Activated T-cell treated with anti-CD3 and anti-CD28 coated beads for 1 hour (primary cell): Measurements from ENCODE around the gene TJAP1.

Source experiments
- DNase-seq: peaks from one replicate; pipeline ENCODE4 v3.0.0-alpha.2; 2020; ENCODE audit warnings: low read depth

TJAP1 gene, protein sequence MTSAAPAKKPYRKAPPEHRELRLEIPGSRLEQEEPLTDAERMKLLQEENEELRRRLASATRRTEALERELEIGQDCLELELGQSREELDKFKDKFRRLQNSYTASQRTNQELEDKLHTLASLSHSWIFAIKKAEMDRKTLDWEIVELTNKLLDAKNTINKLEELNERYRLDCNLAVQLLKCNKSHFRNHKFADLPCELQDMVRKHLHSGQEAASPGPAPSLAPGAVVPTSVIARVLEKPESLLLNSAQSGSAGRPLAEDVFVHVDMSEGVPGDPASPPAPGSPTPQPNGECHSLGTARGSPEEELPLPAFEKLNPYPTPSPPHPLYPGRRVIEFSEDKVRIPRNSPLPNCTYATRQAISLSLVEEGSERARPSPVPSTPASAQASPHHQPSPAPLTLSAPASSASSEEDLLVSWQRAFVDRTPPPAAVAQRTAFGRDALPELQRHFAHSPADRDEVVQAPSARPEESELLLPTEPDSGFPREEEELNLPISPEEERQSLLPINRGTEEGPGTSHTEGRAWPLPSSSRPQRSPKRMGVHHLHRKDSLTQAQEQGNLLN

DNA sequence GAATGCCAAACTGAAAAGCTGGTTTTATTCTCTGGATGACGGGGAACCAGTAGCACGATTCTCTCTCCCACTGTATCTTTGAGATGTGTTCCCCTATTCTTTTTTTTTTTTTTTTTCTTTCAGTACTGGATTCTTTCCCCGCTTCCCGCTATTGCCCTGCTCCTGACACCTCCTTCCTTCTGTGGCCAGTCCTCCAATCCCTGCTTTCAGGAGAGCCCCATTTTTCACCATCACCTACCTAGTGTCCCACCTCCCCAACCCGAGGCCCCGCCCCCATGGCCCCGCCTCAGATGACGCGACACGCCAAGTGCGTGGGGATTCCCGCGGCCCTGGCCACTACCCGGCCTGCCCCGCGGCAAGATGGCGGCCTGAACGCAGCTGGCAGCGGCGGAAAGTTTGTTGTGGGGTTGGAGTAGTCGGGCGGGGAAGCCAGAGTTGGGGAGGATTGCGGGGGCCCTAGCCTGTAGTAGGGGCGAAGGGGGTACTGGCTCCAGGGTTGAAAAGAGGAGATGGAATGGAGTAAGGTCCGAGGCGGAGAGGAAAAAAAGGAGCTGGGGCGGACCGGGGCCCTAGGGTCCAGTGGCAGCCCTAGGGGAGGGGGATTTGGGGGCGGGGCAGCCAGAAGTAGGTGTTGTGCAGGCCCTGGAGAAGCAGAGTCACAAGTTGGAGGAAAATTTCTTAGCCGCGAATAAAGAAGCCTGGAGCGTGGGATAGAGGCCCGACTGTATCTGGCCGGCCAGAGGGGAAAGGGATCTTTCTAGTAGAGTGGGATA, at the start of gene TJAP1:
Gene TJAP1, plus strand, starts transcription at position 336 of the 773 bp plus-strand sequence. CDS start 21,432 bp downstream, outside the sequence.
- peak; percentile 98 for DNase-seq

DNA sequence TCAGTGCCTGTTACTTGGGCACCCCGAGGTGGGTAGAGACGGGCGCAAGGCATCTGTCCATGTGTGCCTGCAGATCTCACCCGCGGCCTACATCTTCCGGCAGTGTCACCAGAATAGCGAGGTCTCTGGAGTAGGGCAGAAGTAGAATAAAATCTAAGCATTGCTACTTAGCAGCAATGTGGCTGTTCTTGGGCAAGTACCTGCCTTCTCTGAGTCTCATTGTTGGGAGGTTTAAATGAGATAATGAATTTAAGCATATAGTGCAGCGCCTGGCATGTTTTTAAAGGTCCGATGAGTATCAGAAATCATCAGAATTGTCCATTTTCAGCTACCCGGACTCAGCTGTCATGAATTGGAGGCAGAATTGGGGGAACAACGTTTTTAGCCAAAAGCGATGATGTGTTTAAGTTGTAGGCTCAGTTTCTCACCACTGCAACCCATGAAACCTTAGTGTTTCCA, 49.2 kb upstream of the TJAP1 start:
- no peak for DNase-seq

DNA sequence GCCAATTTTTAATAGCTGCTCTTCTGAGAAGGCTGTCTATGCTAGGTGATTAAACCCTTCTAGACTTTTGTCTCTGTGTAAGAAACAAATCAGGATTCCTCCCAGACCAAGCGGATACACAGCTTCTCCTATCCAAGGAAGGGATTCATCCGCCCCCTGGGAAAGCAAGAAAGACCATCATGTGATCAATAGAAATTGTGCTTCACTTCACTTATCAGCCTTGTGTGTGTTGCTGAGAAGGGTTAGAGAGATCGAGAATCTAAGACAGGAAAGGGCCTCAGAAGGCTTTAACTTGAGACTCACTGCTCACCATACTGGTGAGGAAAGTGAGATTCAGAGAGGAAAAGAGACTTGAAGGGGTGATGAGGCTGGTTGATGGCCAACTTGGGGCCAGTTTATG, 48.5 kb upstream of the TJAP1 start:
- no peak for DNase-seq

DNA sequence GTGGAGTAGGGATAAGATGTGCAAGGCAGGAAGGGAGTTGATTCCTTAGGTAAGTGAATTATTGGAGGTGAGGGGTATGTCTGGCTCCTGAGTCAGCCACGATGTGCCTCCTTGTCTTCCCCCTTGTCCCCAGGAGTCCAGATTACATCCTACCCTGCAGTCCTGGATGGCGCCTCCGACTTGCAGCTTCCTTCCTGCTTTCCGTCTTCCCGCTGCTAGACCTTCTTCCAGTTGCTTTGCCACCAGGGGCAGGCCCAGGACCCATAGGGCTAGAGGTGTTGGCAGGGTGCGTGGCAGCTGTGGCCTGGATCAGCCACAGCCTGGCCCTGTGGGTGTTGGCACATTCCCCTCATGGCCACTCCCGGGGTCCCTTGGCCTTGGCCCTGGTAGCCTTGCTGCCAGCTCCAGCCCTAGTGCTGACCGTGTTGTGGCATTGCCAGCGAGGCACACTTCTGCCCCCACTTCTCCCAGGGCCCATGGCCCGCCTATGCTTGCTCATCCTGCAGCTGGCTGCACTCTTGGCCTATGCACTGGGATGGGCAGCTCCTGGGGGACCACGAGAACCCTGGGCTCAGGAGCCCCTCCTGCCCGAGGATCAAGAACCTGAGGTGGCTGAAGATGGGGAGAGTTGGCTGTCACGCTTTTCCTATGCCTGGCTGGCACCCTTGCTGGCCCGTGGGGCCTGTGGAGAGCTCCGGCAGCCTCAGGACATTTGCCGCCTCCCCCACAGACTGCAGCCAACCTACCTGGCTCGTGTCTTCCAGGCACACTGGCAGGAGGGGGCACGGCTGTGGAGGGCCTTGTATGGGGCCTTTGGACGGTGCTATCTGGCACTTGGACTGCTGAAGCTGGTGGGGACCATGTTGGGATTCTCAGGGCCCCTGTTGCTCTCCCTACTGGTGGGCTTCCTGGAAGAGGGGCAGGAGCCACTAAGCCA, 45.1 kb upstream of the TJAP1 start:
- no peak for DNase-seq

DNA sequence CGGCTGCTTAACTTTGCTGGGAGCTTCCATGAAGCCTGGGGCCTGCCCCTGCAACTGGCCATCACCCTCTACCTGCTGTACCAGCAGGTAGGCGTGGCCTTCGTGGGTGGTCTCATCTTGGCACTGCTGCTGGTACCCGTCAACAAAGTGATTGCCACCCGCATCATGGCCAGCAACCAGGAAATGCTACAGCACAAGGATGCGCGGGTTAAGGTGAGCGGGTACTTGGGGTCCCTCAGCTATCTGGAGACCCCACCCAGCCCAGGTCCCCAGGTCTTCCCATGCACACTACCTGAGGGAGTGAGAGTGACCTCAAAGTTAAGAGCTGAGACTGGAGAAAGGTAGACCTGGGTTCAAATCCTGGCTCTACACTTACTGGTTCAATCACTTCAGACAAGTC, 44.2 kb upstream of the TJAP1 start:
- DNase-seq, result no peak

DNA sequence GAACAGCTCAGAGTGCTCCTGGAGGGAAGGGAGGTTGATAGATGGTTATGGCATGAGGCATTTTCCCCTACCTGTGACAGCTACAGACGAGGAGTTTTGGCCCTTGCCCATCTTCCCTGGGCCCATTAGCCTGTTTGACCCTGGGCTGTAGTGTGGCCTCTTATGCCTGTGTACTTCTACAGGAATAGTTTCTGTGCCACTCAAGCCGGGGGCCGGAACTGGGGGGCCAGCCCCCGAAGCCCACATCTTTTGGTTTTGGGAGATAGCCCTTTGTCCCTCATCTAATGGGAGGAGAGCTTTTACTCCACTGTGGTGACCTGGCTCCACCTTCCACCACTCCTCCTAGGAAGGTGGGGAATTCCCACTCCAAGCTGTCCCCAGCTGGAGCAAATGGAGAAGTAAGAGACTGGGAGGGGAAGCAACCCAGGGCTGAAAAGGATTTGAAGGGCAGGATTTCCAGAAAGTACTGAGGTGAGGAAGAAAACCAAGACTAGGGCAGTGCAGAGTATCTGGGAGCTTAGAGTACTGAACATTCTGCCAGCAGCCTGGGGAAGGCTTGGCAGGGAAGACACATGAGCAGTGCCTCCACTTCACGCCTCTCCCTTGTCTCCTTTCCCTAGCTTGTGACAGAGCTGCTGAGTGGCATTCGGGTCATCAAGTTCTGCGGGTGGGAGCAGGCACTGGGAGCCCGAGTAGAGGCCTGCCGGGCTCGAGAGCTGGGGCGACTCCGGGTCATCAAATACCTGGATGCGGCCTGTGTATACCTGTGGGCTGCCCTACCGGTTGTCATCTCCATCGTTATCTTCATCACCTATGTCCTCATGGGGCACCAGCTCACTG, 43.1 kb upstream of the TJAP1 start:
- no peak for DNase-seq

DNA sequence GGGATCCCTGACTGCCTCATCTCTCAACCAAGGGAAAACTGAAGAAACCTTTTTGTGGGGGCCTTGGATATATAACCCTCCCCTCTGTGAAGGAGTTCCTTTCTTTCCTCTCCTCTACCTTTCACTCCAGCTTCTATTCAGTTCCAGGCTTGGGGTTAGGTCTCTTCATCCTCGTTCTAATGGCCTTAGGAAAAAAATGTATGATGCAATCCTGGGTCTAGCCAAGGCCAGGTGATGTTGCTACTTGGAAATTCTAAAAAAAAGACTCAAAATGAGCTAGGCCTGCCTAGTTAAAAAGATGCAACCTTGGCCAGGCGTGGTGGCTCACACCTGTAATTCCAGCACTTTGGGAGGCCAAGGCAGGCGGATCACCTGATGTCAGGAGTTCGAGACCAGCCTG, 42.4 kb upstream of the TJAP1 start:
- no peak for DNase-seq

DNA sequence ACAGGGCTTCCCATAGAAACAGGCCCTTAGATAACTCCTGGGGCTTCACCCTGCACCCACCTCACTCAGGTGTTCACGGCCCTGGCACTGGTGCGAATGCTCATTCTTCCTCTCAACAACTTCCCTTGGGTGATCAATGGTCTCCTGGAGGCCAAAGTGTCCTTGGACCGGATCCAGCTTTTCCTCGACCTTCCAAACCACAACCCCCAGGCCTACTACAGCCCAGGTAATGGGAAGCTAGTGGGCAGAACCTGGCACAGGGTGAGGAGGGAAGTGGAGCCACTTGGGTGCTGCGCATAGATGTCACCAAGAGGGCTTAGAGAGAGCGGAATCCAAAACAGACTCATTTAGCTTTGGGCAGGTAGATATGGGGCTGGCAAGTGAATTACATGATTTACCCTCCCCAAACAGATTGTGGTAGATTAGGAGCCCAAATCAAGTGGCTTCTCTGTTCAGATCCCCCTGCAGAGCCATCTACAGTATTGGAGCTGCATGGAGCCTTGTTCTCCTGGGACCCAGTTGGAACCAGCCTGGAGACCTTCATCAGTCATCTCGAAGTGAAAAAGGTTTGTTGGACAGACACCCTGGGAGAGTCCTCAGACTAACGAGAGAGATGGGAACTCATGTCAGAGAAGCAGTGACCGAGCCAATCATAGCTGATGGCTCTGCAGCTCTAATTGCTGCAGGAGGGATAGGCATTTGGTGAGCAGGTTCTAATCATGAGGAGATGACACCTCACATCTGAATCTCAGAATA, 41.5 kb upstream of the TJAP1 start:
- DNase-seq, result no peak

DNA sequence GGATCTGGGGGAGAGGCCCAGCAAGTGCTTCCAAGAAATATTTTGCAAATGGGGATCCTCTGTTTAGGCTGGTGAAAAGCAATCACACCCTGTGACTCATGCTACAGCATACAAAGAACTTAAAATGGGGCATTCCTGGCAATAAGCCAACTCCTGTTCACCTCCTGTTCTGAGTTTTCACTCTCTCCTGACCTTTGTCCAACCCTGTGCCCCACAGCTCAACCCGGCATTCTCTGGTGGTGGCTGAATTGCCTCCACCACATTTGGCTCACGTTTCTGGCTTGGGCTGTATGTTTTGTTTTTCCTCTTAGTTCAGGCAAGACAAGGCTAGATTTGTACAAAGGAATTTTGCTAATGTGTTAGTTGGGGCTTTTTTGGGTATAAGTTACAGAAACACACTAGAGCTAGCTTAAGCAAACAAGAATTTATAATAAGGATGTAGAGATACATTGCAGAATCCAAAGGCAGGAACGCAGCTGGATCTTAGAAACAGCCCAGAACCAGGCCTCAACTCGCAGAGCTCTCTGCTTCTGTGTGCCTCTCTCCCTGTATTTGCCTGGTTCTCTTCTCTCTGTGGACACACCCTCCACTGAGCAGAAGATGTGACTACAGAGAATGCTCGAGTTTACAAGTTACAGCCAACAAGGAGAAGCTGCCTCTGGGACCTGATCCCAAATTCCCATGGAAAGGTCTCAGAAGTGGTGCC, 40.6 kb upstream of the TJAP1 start:
- DNase-seq, result no peak

DNA sequence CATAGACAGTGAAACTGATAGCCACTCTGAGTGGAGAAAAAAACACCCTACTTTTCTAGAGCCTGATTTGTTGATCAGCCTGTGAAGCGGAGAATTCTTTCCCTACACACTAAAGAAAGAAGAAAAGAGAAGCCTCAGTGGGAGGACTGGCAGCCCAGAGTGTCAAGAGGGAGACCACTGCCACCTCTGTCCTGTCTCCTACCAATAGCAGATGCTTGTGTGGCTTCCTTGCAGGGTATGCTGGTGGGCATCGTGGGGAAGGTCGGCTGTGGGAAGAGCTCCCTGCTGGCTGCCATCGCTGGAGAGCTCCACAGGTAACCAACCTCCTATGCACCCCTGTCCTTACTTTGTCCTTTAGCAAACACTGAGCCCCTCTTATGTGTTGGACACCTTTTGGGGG, 39.7 kb upstream of the TJAP1 start:
- no peak for DNase-seq

DNA sequence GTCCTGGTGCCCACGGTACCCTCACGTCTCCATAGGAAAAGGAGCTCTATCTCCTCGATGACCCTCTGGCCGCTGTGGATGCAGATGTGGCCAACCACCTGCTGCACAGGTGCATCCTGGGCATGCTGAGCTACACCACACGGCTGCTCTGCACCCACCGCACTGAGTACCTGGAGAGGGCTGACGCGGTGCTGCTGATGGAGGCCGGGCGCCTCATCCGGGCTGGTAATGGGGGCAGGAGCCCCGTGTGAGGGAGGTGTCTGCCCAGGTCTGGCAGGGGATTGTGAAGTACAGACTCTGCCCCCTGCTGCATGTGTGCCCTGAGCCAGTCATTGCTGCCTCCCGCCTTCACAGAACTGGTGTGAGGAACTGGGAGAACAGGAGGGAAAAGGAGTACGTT, 34.4 kb upstream of the TJAP1 start:
- no peak for DNase-seq

DNA sequence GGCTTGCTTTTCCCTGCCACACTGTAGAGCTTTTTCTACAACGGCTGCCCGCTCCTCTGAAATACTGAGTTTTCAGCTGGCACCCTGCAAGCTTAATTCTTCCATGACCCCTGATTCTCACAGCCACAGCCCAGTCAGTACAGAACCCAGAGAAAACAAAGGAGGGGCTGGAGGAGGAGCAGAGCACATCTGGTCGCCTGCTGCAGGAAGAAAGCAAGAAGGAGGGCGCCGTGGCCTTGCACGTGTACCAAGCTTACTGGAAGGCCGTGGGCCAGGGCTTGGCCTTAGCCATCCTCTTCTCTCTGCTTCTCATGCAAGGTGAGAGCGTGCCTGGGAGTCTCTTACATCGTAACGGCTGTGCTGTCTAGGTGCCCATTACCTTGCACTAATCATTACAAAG, 33.3 kb upstream of the TJAP1 start:
- no peak for DNase-seq

DNA sequence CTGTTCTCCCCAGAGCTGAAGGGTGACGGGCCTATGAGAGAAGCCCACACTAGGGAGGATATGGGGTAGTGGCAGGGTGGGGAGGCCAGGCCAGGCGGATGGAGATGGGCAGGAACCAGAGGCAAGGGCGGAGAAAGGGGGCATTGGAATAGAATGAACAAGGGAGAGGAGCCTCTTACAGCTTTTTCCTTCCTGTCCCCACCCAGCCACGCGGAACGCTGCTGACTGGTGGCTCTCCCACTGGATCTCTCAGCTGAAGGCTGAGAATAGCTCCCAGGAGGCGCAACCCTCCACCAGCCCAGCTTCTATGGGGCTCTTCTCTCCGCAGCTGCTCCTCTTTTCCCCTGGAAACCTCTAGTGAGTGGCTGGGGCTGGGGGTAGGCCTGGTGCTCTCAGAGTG, 32.8 kb upstream of the TJAP1 start:
- DNase-seq, result no peak

DNA sequence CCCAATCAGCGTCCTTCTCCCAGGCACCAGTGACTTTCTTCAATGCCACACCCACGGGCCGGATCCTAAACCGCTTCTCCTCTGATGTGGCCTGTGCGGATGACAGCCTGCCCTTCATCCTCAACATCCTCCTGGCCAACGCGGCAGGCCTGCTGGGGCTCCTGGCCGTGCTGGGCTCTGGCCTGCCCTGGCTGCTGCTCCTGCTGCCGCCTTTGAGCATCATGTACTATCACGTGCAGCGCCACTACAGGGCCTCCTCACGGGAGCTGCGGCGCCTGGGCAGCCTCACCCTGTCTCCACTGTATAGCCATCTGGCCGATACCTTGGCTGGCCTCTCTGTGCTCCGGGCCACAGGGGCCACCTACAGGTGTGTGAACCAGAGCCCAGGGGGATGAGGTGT, 31.8 kb upstream of the TJAP1 start:
- DNase-seq, result no peak

DNA sequence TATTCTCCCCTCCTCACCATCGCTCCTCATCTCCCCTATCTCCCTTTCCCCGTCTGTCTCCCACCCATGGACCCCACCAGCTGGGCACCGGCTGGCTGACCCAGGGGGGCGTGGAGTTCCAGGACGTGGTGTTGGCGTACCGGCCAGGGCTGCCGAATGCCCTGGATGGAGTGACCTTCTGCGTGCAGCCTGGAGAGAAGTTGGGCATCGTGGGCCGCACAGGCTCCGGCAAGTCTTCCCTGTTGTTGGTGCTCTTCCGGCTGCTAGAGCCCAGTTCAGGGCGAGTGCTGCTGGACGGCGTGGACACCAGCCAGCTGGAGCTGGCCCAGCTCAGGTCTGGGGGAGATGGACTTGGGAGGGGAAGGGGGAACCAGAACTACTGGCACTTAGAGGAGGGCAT, 29.8 kb upstream of the TJAP1 start:
- DNase-seq, result no peak

DNA sequence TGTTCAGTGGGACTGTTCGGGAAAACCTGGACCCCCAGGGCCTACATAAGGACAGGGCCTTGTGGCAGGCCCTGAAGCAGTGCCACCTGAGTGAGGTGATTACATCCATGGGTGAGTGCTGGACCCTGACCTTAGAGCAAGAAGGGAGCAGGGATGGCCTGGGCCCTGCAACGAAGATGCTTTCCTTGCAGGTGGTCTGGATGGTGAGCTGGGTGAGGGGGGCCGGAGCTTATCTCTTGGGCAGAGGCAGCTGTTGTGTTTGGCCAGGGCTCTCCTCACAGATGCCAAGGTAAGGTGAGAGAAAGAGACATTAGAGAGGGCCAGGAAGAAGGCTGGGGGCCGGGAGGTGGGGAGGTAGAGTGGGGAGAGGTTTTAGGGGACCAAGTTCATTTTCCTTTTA, 28.5 kb upstream of the TJAP1 start:
- DNase-seq, result no peak

DNA sequence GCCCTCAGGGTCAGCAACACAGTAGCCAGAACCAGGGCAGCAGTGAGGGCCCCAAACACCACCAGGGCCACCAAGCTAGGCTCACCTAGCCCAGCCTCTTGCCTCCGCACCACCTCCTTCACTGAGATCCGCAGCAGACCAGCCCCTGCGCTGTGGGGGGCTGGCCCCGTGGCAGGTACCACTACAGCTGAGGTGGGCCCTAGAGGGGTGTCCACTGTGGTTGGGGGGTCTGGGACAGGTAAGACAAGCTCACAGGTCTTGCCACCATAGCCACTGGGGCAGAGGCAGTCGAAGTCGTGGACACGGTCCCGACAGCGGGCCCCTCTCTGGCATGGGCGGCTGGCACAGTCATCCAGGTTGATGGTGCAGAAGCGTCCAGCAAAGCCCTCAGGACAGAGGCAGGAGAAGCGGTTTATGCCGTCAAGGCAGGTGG, 26.7 kb upstream of the TJAP1 start:
- DNase-seq, result no peak

DNA sequence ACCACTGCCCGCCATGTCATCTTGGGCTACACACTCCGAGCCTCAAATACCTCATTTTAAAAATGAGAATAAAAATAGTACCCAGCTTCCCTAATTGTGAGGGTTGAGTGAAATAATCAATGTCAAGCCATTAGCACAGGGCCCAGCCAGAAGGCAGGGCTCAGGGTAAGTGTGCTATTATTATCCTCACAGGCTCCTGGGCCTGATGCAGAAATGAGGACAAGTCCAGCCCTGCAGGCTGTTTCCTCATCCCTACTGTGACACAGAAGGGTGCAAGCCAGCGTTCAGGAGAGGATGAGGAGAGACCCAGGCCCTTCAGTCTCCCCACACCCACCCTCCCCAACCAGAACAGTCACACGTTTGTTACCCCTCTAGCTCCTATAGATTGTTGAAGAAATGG, 26.0 kb upstream of the TJAP1 start:
- DNase-seq, result no peak

DNA sequence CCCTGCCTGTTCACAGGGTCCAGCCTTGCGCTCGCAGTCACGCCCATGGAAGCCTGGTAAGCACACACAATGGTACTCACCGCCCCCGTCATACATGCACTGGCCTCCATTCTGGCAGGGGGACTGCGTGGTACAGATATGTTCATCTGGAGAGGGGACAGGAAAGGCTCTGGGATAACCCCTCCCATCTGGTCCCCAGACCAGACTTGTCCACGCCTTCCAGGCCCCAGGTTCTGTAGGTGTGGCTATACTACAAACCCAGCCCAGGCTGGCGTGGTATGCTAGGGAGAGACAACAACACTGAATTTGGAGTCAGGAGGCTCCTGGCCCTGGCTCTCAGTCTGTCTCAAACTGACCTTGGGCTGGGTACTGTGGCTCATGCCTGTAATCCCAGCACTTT, 25.4 kb upstream of the TJAP1 start:
- no peak for DNase-seq

DNA sequence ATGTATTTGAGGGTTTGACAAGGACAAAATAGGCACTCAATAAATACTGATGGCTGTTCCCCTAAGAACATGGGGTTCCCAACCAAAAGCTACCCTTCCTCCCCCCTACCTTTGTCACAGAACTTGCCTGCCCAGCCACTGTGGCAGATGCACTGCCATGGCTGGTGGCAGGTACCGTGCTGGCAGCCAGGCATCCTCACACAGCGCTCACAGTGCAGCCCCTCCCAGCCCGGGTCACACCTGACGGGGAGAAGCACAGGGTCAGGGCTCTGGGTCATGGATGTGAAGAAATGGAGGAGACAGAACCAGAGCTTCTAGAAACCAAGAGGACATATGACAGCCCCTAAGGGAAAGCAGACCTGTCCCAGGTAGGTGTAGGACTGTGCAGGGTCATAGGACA, 24.5 kb upstream of the TJAP1 start:
- no peak for DNase-seq
